Glomerular visceral epithelial cell (primary cell): ENCODE results near the gene STBD1.
"Not testable (repeated sequence)": the region's sequence is repeated elsewhere in the genome, so short reads cannot be mapped to it uniquely, and the experiment has no call there.

Experiments
- DNase-seq: peaks from one replicate; pipeline ENCODE4 v3.0.0-alpha.2; 2016; ENCODE audit errors: extremely low spot score

The STBD1 gene

GRCh38 chr4:76305971-76306881, at the start of gene STBD1:
Gene STBD1 (plus strand): TSS chr4:76306733. CDS start chr4:76306770, 37 bp downstream.
- peak; percentile 76 for DNase-seq

- DNase-seq, result no peak
These were observed 49.6 kb upstream of the STBD1 start for GRCh38 chr4:76256968-76257367.

GRCh38 chr4:76257824-76258223, 48.7 kb upstream of the STBD1 start:
- DNase-seq, result no peak

GRCh38 chr4:76260571-76260970, 46.0 kb upstream of the STBD1 start:
- DNase-seq, result no peak

GRCh38 chr4:76265631-76266218, 40.8 kb upstream of the STBD1 start:
- DNase-seq, result no peak

- DNase-seq, result no peak
These were observed 39.9 kb upstream of the STBD1 start for GRCh38 chr4:76266627-76267026.

GRCh38 chr4:76267811-76268210, 38.7 kb upstream of the STBD1 start:
- no peak for DNase-seq

- DNase-seq, result no peak
These were observed 36.0 kb upstream of the STBD1 start for GRCh38 chr4:76270244-76271175.

- no peak for DNase-seq
These were observed 35.3 kb upstream of the STBD1 start for GRCh38 chr4:76271248-76271647.

GRCh38 chr4:76272073-76272472, 34.5 kb upstream of the STBD1 start:
- DNase-seq, result peak; percentile 10

- no peak for DNase-seq
These were observed 34.0 kb upstream of the STBD1 start for GRCh38 chr4:76272582-76272981.

GRCh38 chr4:76272999-76273398, 33.5 kb upstream of the STBD1 start:
- DNase-seq, result no peak

- DNase-seq, result no peak
These were observed 30.9 kb upstream of the STBD1 start for GRCh38 chr4:76275486-76276124.

- DNase-seq, result no peak
These were observed 29.7 kb upstream of the STBD1 start for GRCh38 chr4:76276813-76277212.

- no peak for DNase-seq
These were observed 28.9 kb upstream of the STBD1 start for GRCh38 chr4:76277667-76278066.

- no peak for DNase-seq
These were observed 27.9 kb upstream of the STBD1 start for GRCh38 chr4:76278583-76278982.

- no peak for DNase-seq
These were observed 27.1 kb upstream of the STBD1 start for GRCh38 chr4:76279462-76279861.

GRCh38 chr4:76280488-76281441, 25.8 kb upstream of the STBD1 start:
- DNase-seq, result no peak

- DNase-seq, result not testable (repeated sequence)
These were observed 24.9 kb upstream of the STBD1 start for GRCh38 chr4:76281594-76281993.

- DNase-seq, result no peak
These were observed 23.4 kb upstream of the STBD1 start for GRCh38 chr4:76282941-76283689.
